SK-N-DZ (cell line): ENCODE measurements around the gene PID1.
A peak's percentile ranks its signal among the peaks of the same experiment; 100 is the strongest.

Source experiments
- DNase-seq: peaks from one replicate; pipeline ENCODE4 v3.0.0-alpha.2; 2015; ENCODE audit warnings: low spot score

PID1 gene

GRCh38 chr2:229170171-229170570 lies 100.9 kb downstream of the PID1 start:
- DNase-seq: no peak

- DNase-seq: no peak
These were observed 101.3 kb downstream of the PID1 start for GRCh38 chr2:229169751-229170150.

GRCh38 chr2:229164545-229165249 lies 106.4 kb downstream of the PID1 start:
- no peak for DNase-seq

GRCh38 chr2:229163893-229164292 lies 107.2 kb downstream of the PID1 start:
- no peak for DNase-seq

- DNase-seq: no peak
These were observed 109.1 kb downstream of the PID1 start for GRCh38 chr2:229162015-229162414.

- DNase-seq: no peak
These were observed 110.1 kb downstream of the PID1 start for GRCh38 chr2:229160984-229161383.

- DNase-seq: no peak
These were observed 110.9 kb downstream of the PID1 start for GRCh38 chr2:229160180-229160579.

- no peak for DNase-seq
These were observed 111.7 kb downstream of the PID1 start for GRCh38 chr2:229159405-229159804.

GRCh38 chr2:229154381-229154780 lies 116.7 kb downstream of the PID1 start:
- DNase-seq: no peak

- no peak for DNase-seq
These were observed 117.1 kb downstream of the PID1 start for GRCh38 chr2:229153951-229154350.

GRCh38 chr2:229153267-229153666 lies 117.8 kb downstream of the PID1 start:
- DNase-seq: no peak

- no peak for DNase-seq
These were observed 118.4 kb downstream of the PID1 start for GRCh38 chr2:229152674-229153073.

- no peak for DNase-seq
These were observed 120.8 kb downstream of the PID1 start for GRCh38 chr2:229150317-229150716.

- DNase-seq: no peak
These were observed 129.6 kb downstream of the PID1 start for GRCh38 chr2:229141424-229142025.

- DNase-seq: no peak
These were observed 133.4 kb downstream of the PID1 start for GRCh38 chr2:229137639-229138038.

- DNase-seq: no peak
These were observed 134.0 kb downstream of the PID1 start for GRCh38 chr2:229137066-229137465.

GRCh38 chr2:229133155-229133772 lies 137.8 kb downstream of the PID1 start:
- DNase-seq: peak; percentile 1

GRCh38 chr2:229132236-229132635 lies 138.9 kb downstream of the PID1 start:
- no peak for DNase-seq

GRCh38 chr2:229130522-229130921 lies 140.6 kb downstream of the PID1 start:
- peak; percentile 39 for DNase-seq

GRCh38 chr2:229129738-229130371 lies 141.2 kb downstream of the PID1 start:
- peak; percentile 17 for DNase-seq

- DNase-seq: no peak
These were observed 143.6 kb downstream of the PID1 start for GRCh38 chr2:229127471-229127870.

GRCh38 chr2:229126066-229126465 lies 145.0 kb downstream of the PID1 start:
- no peak for DNase-seq

- no peak for DNase-seq
These were observed 147.0 kb downstream of the PID1 start for GRCh38 chr2:229124136-229124535.
